Neuronal stem cell (in vitro differentiated cells): ENCODE measurements around the gene DNAH11.

Experiments used
- DNase-seq: peaks from one replicate; pipeline ENCODE4 v3.0.0-alpha.2; 2013; ENCODE audit warnings: low spot score
- H2AFZ ChIP-seq: one replicate; pipeline ENCODE4 v1.6.1; 2013; ENCODE audit warnings: mild to moderate bottlenecking, low read length, inconsistent platforms
- H2AK5ac ChIP-seq: 2 replicates; pipeline ENCODE4 v1.6.1; 2013; ENCODE audit warnings: low read depth, mild to moderate bottlenecking, inconsistent platforms, low read length, moderate library complexity, mixed read lengths
- H2BK120ac ChIP-seq: 2 replicates; pipeline ENCODE4 v1.6.1; 2013; ENCODE audit warnings: low read depth, mild to moderate bottlenecking, inconsistent platforms, low read length, moderate library complexity, mixed read lengths
- H2BK12ac ChIP-seq: one replicate; pipeline ENCODE4 v1.6.1; 2013; ENCODE audit warnings: low read length, inconsistent platforms
- H2BK15ac ChIP-seq: 2 replicates; pipeline ENCODE4 v1.6.1; 2013; ENCODE audit warnings: mild to moderate bottlenecking, low read length, inconsistent platforms, mixed read lengths
- H2BK5ac ChIP-seq: one replicate; pipeline ENCODE4 v1.6.1; 2013; ENCODE audit warnings: inconsistent platforms, mild to moderate bottlenecking, low read length, moderate library complexity
- H3K14ac ChIP-seq: one replicate; pipeline ENCODE4 v1.6.1; 2013; ENCODE audit warnings: low read length, inconsistent platforms
- H3K18ac ChIP-seq: 2 replicates; pipeline ENCODE4 v1.6.1; 2013; ENCODE audit warnings: low read length, inconsistent platforms
- H3K23ac ChIP-seq: 2 replicates; pipeline ENCODE4 v1.6.1; 2013; ENCODE audit warnings: low read depth, mild to moderate bottlenecking, mixed read lengths, low read length, inconsistent platforms; ENCODE audit not compliant: poor library complexity
- H3K27ac ChIP-seq: replicated peaks from 3 replicates; pipeline ENCODE4 v1.5.1; 2013; ENCODE audit warnings: low read length, inconsistent platforms
- H3K27me3 ChIP-seq, 3 experiments: 2 replicates each; pipeline ENCODE4 v1.6.1; 2013; ENCODE audit warnings: low read length in 3 of 3, mild to moderate bottlenecking in 2 of 3, inconsistent platforms in 1 of 3, low read depth in 1 of 3, mixed read lengths in 1 of 3, moderate library complexity in 1 of 3; ENCODE audit not compliant: control insufficient read depth in 3 of 3, insufficient read depth in 3 of 3
- H3K36me3 ChIP-seq, 2 donors: replicated peaks in 1 of 2; 2 replicates each; pipeline ENCODE4 v1.6.1; 2013; ENCODE audit warnings: low read length in 2 of 2; ENCODE audit not compliant: control insufficient read depth in 2 of 2, insufficient read depth in 2 of 2
- H3K4ac ChIP-seq: 2 replicates; pipeline ENCODE4 v1.6.1; 2013; ENCODE audit warnings: inconsistent platforms, mild to moderate bottlenecking, low read length, moderate library complexity
- H3K4me1 ChIP-seq, 2 donors: 1 replicate in 1 of 2; 2 replicates in 1 of 2; pipeline ENCODE4 v1.6.1; 2013; ENCODE audit warnings: low read length in 2 of 2, low read depth in 1 of 2; ENCODE audit not compliant: control insufficient read depth in 2 of 2, insufficient read depth in 1 of 2
- H3K4me2 ChIP-seq: one replicate; pipeline ENCODE4 v1.6.1; 2013; ENCODE audit warnings: mild to moderate bottlenecking, low read length, inconsistent platforms; ENCODE audit not compliant: insufficient read depth, poor library complexity, severe bottlenecking
- H3K4me3 ChIP-seq, 2 donors: 2 replicates each; pipeline ENCODE4 v1.5.1; 2013; ENCODE audit warnings: low read length in 2 of 2, mild to moderate bottlenecking in 2 of 2, inconsistent platforms in 1 of 2, moderate library complexity in 1 of 2
- H3K79me1 ChIP-seq: one replicate; pipeline ENCODE4 v1.6.1; 2013; ENCODE audit warnings: low read depth, mild to moderate bottlenecking, inconsistent platforms, low read length, moderate library complexity
- H3K9ac ChIP-seq: one replicate; pipeline ENCODE4 v1.6.1; 2013; ENCODE audit warnings: mild to moderate bottlenecking, low read depth, low read length, inconsistent platforms; ENCODE audit not compliant: poor library complexity
- H3K9me3 ChIP-seq, 2 donors: replicated peaks in 1 of 2; 2 replicates each; pipeline versions ENCODE3 to v1.6.1; 2013; ENCODE audit warnings: low read length in 2 of 2, mild to moderate bottlenecking in 2 of 2, inconsistent platforms in 1 of 2, low read depth in 1 of 2, mixed read lengths in 1 of 2, moderate library complexity in 1 of 2; ENCODE audit not compliant: control insufficient read depth in 2 of 2, insufficient read depth in 1 of 2
- H4K8ac ChIP-seq: one replicate; pipeline ENCODE4 v1.6.1; 2013; ENCODE audit warnings: low read depth, mild to moderate bottlenecking, inconsistent platforms, low read length, moderate library complexity
- H4K91ac ChIP-seq: one replicate; pipeline ENCODE4 v1.6.1; 2013; ENCODE audit warnings: low read length, low read depth, mild to moderate bottlenecking, inconsistent platforms; ENCODE audit not compliant: poor library complexity
- WGBS, 2 donors: extraction: QIAGEN DNeasy Blood & Tissue Kit; methylation state at CpG; one replicate each; pipeline ENCODE4 v1.1.7; 2013; ENCODE audit warnings: missing lambda C conversion rate in 2 of 2, mixed read lengths in 1 of 2; ENCODE audit not compliant: insufficient read length in 2 of 2, insufficient replicate concordance in 1 of 2; ENCODE audit errors: extremely low coverage in 2 of 2; 5-methylcytosine and 5-hydroxymethylcytosine counted together

Gene DNAH11

GRCh38 chr7:21708096-21708495 is 165.3 kb downstream of the DNAH11 start:
- no peak overlapping the region for H4K91ac ChIP-seq
- no peak overlapping the region for H3K23ac ChIP-seq
- no peak overlapping the region for H2BK120ac ChIP-seq
- no peaks in the 10 kb centered on the region for H3K79me1 ChIP-seq
- no peak overlapping the region for H2AK5ac ChIP-seq
- no peaks in the 10 kb centered on the region for H3K36me3 ChIP-seq
- no peak overlapping the region for H3K4ac ChIP-seq
- no peak overlapping the region for H3K4me2 ChIP-seq
- no peak overlapping the region for H2BK12ac ChIP-seq
- WGBS, 2 donors = no CpG with 5 or more reads among the region's 6 CpGs
- no peak overlapping the region for H2AFZ ChIP-seq
- H3K4me3 ChIP-seq = no peak overlapping the region
- no peak overlapping the region for H3K27ac ChIP-seq
- no peak for DNase-seq
- peaks cover 0 to 2% of the 10 kb centered on the region in 2 donors for H3K4me1 ChIP-seq
- no peak overlapping the region for H2BK5ac ChIP-seq
- H4K8ac ChIP-seq = no peak overlapping the region
- no peaks in the 10 kb centered on the region for H3K9me3 ChIP-seq
- no peak overlapping the region for H2BK15ac ChIP-seq
- no peaks in the 10 kb centered on the region for H3K27me3 ChIP-seq
- H3K14ac ChIP-seq = no peak overlapping the region
- H3K9ac ChIP-seq = no peak overlapping the region
- no peak overlapping the region for H3K18ac ChIP-seq

GRCh38 chr7:21717323-21717722 is 174.5 kb downstream of the DNAH11 start:
- no peak overlapping the region for H3K9ac ChIP-seq
- H3K27me3 ChIP-seq = no peaks in the 10 kb centered on the region
- no peaks in the 10 kb centered on the region for H3K79me1 ChIP-seq
- H3K4me2 ChIP-seq = no peak overlapping the region
- no peak overlapping the region for H2AK5ac ChIP-seq
- H2BK5ac ChIP-seq = no peak overlapping the region
- H2BK120ac ChIP-seq = no peak overlapping the region
- no peak overlapping the region for H3K4ac ChIP-seq
- H3K9me3 ChIP-seq = no peaks in the 10 kb centered on the region
- H3K4me3 ChIP-seq = no peak overlapping the region
- no peak overlapping the region for H3K27ac ChIP-seq
- H3K36me3 ChIP-seq = no peaks in the 10 kb centered on the region
- H4K8ac ChIP-seq = no peak overlapping the region
- no peaks in the 10 kb centered on the region for H3K4me1 ChIP-seq
- no peak overlapping the region for H2AFZ ChIP-seq
- WGBS, 2 donors = no CpG with 5 or more reads among the region's 5 CpGs
- H4K91ac ChIP-seq = no peak overlapping the region
- H3K14ac ChIP-seq = no peak overlapping the region
- no peak overlapping the region for H2BK12ac ChIP-seq
- H3K18ac ChIP-seq = no peak overlapping the region
- no peak overlapping the region for H3K23ac ChIP-seq
- no peak overlapping the region for H2BK15ac ChIP-seq
- DNase-seq = no peak

GRCh38 chr7:21718391-21718790 is 175.6 kb downstream of the DNAH11 start:
- Histone ChIP-seq H3K9me3 (no peaks in the 10 kb centered on the region), H3K14ac (no peak overlapping the region), H3K27me3 (no peaks in the 10 kb centered on the region), H3K23ac (no peak overlapping the region), H3K4me2 (no peak overlapping the region), H2BK5ac (no peak overlapping the region), H2BK120ac (no peak overlapping the region), H2AFZ (no peak overlapping the region), H4K91ac (no peak overlapping the region), H3K4me3 (no peak overlapping the region), H3K27ac (no peak overlapping the region), H3K18ac (no peak overlapping the region), H3K9ac (no peak overlapping the region), H3K4ac (no peak overlapping the region), H4K8ac (no peak overlapping the region), H2BK15ac (no peak overlapping the region), H3K36me3 (no peaks in the 10 kb centered on the region), H3K79me1 (no peaks in the 10 kb centered on the region), H2AK5ac (no peak overlapping the region), H2BK12ac (no peak overlapping the region), H3K4me1 (no peaks in the 10 kb centered on the region)
- no peak for DNase-seq

GRCh38 chr7:21719846-21720245 is 177.0 kb downstream of the DNAH11 start:
- no CpG with 5 or more reads among the region's 10 CpGs for WGBS, 2 donors

More at GRCh38 chr7:21719846-21720245, 177.0 kb downstream of the DNAH11 start:
- H3K27ac ChIP-seq = no peak overlapping the region
- no peak overlapping the region for H2BK12ac ChIP-seq
- H3K27me3 ChIP-seq = no peaks in the 10 kb centered on the region
- no peaks in the 10 kb centered on the region for H3K4me1 ChIP-seq
- H3K4me3 ChIP-seq = no peak overlapping the region
- no peak overlapping the region for H2AK5ac ChIP-seq
- no peak overlapping the region for H4K8ac ChIP-seq
- H3K18ac ChIP-seq = no peak overlapping the region
- no peak overlapping the region for H2AFZ ChIP-seq
- H3K14ac ChIP-seq = no peak overlapping the region
- H3K9me3 ChIP-seq = no peaks in the 10 kb centered on the region
- no peak overlapping the region for H2BK5ac ChIP-seq
- no peak overlapping the region for H3K9ac ChIP-seq
- H3K79me1 ChIP-seq = no peaks in the 10 kb centered on the region
- no peak overlapping the region for H2BK120ac ChIP-seq
- no peak overlapping the region for H4K91ac ChIP-seq
- no peak overlapping the region for H3K4ac ChIP-seq
- H3K23ac ChIP-seq = no peak overlapping the region
- H2BK15ac ChIP-seq = no peak overlapping the region
- no peak overlapping the region for H3K4me2 ChIP-seq
- no peak for DNase-seq
- H3K36me3 ChIP-seq = no peaks in the 10 kb centered on the region
